Astrocyte of the hippocampus (primary cell): ENCODE data around the gene GPR173.
A peak's percentile ranks its signal among the peaks of the same experiment; 100 is the strongest.

Experiments
- DNase-seq: peaks from one replicate; pipeline ENCODE4 v3.0.0; 2011; ENCODE audit warnings: low read depth, low spot score

The GPR173 gene, protein sequence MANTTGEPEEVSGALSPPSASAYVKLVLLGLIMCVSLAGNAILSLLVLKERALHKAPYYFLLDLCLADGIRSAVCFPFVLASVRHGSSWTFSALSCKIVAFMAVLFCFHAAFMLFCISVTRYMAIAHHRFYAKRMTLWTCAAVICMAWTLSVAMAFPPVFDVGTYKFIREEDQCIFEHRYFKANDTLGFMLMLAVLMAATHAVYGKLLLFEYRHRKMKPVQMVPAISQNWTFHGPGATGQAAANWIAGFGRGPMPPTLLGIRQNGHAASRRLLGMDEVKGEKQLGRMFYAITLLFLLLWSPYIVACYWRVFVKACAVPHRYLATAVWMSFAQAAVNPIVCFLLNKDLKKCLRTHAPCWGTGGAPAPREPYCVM

DNA sequence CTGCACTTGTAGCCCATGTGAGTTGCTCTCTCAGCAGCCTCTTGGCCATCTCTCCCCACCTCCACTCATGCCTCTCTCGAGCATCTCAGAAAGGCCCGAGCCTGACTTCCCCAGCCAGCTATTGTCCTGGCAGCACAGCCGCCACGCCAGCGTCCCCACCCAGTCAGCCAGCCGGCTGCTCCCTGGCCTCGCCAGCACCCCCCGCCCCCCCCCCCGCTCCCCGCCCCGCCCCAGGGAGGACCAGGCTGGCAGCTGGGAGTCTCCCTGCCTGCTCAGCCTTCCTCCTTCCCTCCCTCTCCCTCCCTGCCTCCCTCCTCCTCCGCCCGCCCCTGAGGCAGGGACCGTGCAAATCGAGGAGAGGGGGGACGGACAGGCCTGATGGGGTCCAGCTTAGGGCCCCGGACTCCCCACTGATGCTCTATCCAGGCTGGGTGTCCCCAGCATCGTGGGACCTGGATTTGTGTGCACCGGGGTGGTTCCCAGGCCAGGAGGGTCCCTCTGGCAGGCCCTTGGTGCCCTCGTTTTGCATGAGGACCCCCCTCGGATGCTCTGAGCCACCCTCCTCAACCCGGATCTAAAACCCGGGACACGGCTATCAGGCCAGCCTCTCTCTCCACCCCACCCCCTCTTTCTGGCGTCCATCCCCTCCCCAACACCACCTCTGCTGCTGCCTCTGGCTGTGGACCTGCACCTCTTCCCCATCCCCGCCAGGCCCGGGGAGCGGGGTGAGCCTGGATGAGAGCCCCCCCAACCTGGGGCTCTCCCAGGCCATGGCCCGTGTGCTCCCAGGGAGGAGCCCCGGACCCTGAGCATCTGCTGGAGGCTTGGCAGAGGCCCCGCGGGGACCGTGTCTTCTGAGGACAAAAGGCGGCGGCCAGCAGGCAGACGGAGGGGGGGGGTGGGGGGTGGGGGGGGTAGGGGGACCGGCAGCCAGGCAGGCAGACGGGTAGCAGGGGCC lies at the start of gene GPR173:
GPR173 (plus strand) TSS at position 621 of the 958 bp plus-strand sequence. CDS start 27,833 bp downstream, outside the sequence.
- peak; percentile 80 for DNase-seq

DNA sequence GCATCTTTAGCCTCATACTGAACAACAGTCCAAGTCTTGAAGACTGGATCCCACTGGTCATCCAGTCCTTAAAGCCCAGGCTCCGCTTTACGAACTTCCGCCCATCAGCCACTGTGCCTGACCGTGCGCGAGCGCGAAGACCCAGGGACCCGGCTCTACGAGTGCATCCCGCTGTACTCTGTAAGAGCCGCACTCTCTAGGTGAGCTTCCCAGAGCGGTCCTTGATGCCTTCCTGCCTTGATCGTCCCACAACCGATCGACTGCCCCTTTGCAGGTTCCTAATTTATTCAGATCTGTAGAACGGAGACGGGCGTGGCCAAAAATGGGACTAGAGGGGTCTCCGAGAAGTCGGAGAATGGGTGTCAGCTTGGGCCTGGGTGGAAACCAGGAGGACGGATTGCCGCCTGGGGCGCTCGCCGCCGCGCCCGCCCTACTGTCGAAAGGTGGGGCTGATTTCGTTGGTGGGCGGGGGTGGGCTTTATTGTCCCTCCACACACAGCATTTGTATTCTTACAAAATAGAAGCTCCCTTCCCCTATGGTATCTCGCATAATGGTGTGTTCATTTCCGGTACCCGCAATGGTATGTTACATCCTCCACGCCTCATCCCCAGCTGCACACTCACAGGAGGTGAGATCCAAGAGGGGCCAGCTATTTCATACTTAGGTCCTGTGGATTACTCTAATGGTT lies 48.0 kb upstream of the GPR173 start:
- no peak for DNase-seq

DNA sequence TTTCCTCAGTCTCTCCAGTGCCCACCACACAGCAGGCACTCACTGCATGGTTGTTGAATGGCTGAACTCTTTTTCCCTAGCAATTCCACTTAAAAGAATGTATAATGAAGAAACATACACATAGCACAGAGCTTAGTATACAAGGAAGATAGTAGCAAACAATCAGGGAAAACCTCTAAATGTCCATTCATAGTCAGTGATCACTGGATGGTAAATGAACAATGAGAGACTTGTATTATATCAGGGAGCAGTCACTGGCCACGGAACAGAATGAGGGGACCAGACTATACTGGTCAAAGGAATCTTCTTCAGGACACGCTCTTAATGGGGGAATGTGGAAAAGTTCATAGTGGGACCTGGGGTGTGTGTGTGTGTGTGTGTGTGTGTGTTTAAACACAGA lies 46.6 kb upstream of the GPR173 start:
- DNase-seq: no peak

DNA sequence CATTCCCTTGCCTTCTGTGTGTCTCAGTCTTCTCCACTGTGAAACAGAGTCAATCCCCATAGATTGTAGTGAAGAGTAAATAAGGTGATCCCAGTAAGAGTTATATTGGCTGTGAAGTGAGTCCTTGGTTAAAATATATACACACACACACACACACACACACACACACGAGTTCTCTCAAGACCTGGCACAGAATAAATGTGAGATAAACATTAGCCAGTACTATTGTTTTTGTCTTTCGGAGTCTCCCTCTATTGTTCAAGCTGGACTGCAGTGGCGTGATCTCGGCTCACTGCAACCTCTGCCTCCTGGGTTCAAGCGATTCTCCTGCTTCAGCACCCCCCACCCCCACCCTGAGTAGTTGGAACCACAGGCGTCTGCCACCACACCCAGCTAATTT lies 45.5 kb upstream of the GPR173 start:
- no peak for DNase-seq

DNA sequence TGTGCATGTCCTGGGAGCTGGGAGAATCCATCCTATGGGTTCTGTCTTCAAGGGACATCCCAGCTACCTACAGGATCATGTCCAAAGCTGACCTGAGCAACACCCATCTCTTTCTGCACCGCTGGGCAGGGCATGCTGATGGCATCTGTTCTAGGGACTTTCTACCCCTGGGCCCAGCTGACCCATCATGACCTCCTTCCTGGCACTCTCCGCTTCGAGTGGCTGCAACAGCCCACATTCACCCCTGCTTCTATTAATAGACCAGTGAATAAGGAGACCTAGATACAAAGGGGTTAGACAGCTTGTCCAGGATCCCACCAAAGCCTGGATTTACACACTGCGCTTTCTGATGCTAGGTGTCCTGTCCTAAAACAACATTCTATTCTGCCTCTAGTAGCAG lies 44.6 kb upstream of the GPR173 start:
- no peak for DNase-seq

DNA sequence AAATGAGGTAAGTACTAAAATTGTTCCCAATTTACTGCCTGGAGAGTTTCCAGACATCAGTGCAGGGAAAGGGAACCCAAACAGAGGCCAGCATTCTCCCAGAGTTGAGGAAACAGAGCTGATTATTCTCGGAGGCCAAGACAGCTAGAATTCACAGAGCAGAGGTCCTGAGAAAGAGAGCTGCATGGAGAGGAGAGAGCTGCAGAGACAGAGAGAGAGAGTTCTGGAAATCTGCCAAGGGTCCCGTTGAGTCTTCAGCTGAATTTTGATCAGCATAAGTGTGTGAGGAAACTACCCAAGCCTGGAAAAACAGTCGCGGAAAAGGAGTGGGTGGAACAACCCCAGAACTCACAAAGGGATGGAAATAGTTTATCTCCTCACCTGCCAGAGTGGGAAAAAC lies 43.8 kb upstream of the GPR173 start:
- DNase-seq: no peak

DNA sequence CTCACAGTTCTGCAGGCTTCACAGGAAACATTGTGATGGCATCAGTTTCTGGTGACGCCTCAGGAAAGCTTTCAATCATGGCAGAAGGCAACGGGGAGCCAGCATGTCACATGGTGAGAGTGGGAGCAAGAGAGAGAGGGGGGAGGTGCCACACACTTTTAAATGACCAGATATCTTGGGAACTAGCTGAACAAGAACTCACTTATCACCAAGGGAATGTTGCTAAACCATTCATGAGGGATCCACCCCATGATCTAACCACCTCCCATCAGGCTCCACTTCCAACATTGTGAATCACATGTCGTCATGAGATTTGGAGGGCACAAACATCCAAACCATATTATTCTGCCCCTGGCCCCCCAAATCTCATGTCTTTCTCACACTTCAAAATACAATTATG lies 43.3 kb upstream of the GPR173 start:
- no peak for DNase-seq

DNA sequence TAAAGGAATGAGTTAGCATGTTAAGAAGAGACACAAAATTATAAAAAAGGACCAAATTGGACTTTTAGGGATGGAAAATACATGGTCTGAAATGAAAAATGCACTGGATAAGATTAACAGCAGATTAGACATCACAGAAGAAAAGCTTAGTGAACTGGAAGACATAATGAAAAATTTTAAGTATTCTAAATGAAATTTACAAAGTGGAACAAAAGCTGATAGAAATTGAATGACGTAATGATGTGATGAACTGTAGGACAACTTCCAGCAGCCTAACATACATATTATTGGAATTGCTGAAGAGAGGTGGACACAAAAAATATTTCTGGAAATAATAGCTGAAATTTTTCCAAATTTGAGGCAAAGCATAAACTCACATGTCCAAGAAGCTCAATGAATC lies 39.6 kb upstream of the GPR173 start:
- no peak for DNase-seq

DNA sequence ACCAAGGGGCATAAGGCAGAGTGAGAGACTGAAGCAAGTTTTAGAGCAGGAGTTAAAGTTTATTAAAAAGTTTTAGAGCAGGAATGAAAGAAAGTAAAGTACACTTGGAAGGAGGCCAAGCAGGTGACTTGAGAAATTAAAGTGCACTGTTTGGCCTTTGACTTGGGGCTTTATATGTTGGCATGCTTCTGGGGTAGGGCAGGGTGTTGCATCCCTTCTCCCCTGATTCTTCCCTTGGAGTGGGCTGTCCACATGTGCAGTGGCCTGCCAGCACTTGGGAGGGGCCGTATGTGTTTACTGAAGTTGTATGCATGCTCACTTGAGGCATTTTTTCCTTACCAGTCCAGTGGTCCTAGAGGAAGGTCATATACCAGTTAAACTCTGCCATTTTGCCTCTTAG lies 35.3 kb upstream of the GPR173 start:
- DNase-seq: no peak

DNA sequence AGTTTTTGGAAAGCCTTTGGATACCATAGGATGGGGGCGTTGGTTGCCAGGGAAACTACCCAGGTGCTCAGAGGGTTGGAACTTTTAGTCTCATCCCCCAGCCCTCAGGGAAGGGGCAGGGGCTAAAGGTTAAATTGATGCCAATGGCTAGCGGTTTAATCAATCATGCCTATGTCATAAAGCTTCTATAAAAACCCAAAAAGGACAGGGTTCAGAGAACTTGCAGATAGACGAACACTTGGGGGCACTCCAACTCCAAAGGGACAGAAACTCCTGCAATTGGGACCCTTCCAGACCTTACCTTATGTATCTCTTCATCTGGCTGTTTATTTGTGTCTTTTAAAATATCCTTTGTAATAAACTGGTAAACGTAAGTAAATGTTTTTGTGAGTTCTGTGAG lies 30.0 kb upstream of the GPR173 start:
- DNase-seq: no peak

DNA sequence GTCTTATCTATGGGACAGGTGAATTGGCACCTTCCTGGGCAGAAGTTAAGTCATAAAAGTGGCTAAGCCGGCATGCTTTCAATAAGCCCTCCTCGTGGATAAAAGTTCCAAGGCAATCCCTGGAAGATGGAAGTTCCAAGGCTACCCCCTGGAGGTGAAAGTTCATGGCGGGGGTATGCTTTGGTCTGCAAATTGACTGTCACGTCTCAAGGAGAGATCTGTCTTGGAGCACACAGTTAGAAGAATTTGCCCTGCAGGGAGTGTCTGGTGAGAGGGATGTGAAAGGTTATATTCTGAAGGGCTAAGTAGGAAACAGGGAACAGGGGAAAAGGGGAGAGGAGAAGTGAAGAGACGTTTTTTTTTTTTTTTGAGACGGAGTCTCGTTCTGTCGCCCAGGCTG lies 26.2 kb upstream of the GPR173 start:
- DNase-seq: no peak

DNA sequence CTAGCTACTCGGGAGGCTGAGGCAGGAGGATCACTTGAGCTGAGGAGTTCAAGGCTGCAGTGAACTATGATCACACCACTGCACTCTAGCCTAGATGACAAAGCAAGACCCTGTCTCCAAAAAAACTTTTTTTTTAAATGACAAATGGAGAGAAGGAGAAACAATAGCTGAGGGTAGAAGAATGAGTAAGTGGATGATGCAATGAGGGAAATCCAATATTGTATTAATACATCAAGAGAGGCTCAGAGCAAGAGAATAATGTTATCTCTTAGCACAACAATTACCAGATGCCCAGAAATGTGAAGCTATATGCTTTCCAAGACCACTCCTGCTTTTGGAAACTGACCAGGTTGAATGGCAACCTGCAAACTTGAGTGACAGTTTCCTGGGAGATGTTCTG lies 19.9 kb upstream of the GPR173 start:
- DNase-seq: no peak

DNA sequence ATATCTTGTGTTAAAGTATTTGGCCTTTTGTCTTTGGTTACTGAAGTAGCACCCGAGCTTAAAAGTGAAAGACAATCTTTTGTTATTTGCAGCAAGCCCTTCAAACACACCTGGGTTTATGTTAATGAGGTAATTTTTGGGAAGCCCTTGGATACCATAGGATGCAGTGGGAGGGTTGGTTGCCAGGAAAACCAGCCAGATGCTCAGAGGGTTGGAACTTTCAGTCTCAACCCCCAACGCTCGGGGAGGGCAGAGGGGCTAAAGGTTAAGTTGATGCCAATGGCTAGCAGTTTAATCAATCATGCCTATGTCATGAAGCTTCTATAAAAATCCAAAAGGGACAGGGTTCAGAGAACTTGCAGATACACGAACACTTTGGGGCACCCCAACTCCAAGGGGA lies 17.2 kb upstream of the GPR173 start:
- no peak for DNase-seq

DNA sequence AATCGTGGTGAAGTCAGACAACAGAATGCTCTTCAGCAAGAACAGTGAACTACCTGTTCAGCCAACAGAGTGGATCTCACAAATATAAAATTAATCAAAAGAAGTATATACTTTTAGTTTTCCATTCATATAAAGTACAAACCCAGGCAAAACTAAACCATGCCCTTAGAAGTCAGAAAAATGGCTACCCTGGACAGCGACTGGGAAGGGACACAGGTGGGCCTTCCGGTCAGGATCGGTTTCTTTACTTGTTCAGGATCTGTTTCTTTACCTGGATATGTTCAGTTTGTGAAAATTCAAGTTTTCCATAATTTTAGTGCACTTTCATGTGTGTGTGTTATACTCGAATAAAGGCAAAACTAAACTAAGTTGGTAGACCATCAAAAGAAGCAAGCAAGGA lies 12.4 kb upstream of the GPR173 start:
- DNase-seq: no peak

DNA sequence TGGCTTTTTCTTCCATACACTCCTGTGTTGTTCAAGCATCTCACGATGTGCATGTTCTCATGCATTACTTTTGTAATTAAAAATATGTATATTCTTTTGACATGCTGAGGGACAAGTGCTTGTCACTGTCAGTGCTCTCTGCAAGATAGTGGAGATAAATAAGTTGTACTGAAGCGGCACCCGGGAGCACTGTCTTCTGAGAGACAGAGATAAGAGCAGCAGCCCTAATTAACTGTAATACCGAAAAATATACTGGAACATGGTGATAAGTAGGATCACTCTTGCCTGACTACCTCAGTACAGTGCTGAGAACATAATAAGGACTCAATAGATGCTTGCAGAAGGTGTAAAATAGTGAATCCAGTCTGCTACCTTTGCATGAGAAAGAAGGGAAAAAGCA lies 9.4 kb upstream of the GPR173 start:
- no peak for DNase-seq

DNA sequence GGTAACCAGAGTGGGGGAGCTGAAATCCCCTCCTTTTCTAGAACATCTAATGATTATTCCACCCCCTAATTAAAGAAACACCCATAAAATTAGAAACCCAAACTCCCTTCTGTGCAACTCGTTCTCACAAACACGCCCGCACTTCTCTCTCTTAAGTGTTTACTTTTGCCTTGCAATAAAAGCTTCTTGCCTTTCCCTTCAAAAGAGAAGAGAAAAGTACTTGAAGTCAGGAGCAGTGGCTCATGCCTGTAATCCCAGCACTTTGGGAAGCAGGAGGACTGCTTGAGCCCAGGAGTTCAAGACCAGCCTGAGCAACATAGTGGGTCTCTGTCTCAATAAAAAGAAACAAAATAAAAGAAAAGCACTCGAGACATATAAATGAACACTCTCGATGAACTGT lies 3.6 kb upstream of the GPR173 start:
- DNase-seq: no peak

DNA sequence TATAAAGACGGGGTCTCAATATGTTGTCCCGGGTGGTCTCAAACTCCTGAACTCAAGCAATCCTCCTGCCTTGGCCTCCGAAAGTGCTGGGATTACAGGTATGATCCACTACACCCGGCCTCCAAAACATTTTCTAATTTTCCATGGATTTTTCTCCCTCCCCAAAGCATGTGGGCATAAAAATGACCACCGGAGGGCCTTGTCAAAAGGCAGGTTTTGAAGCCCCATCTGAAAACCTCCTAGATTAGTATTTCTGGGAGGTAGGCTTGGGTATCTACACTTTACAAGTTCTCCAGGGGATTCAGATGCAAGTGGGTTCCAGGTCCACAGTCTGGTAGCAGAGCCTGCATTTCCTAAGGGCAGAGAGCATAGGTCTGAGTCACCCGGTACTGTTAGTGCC lies 1.4 kb upstream of the GPR173 start:
- DNase-seq: peak; percentile 15

DNA sequence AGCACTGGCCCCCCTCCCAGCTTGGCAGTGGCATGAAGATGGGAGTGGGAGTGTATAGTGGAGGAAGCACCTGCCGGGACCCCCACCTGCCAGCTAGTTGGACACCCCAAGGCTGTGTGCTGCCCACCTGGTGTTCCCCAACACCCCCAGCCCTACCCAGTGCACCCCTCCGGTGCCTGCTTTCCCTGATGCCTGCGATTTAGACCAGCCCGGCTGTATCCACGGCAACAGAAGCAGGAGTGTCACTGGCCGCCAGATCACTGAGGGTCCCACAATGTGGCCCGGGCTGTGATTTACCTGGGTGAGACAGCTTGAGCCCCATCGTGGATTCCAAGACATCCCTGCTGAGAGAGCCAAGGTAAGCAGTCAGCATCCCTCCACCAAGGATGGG lies 533 bp downstream of the GPR173 start:
- DNase-seq: no peak

DNA sequence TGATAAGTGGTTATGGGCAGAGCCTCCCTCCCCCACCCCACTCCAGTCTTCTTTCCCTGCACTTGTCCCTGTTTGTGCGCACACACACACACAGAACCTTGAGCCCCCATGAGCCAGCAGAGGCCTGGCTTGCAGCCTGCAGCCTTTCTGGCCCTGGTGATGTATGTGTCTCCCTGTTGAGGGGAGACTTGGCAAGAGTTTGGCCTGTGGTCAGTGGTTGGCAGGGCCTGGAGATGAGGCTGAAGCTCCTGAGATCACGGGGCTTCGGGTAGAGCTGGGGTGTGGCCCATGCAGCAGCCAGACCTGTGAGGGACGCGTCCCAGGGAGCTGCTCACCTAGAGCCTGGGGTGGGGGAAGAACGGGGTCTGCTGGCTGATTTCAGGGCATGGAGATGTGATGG lies 2.3 kb downstream of the GPR173 start:
- DNase-seq: peak; percentile 58

DNA sequence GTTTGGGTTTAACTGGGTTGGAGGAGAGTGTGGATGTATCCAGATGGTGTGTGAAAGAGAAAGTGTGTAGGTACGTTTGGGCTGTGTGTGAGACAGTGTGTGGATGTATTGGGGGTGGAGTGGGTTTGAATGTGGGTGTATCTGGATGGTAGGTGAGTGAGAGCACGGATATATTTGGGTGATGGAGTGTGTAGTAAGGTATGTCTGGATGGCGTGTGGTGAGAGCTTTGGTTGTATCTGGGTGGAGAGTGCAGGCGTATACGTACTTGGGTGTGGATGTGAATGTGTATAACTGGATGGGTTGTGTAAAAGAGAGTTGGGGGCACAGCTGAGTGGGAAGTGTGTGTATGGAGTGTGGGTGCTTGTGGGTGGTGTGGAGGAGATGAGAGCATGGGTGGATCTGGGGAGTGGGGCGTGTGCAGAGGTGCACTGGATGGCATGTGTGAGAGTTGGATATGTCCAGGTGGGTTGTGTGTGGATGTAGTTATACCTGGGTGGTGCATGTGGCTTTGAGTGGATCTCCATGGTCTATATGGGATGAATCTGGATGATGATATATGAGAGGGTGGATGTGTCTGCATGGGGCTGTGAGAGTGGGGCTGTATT lies 6.8 kb downstream of the GPR173 start:
- DNase-seq: no peak

DNA sequence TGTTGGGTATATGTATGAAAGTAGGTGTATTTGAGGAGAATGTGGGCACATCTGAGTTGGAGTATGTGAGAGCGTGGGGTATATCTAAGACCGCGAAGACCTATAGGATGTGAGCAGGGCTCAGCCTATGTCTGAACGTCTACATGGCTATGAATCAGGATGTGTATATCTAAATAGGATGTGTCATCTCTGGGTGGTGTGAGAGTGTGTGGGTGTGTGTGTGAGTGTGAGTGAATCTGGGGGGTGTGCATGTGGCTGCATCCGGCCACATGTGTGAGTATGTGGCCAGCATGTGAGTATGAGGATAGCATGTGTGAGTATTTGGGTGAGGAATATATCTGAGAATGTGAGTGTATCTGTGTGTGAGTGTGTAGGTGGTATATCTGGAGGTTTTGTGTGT lies 7.7 kb downstream of the GPR173 start:
- no peak for DNase-seq

DNA sequence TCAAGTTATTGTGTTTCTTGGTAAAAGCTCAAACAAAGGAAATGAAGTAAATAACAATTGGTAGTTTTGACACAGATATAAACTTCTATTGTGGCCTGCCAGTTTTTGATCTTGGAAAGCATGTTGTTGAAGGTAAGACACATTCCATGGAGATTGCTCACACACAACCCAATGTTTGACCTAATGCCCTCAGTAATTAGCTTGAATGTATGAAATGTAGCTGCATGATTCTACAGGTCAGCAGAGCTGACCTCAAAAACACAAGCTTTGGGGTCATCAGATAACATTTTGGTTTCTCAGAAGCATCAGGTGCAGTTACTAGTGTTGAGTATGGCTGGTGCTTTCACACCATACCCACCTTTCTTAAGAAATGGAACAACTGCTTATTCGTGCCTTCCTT lies 16.5 kb downstream of the GPR173 start:
- DNase-seq: no peak
